ELF-1 (cell line): ENCODE measurements around the gene BRD7.

Experiments used
- DNase-seq: peaks from one replicate; pipeline ENCODE4 v3.0.0-alpha.2; 2016; ENCODE audit warnings: low read depth, low spot score

BRD7 gene

DNA sequence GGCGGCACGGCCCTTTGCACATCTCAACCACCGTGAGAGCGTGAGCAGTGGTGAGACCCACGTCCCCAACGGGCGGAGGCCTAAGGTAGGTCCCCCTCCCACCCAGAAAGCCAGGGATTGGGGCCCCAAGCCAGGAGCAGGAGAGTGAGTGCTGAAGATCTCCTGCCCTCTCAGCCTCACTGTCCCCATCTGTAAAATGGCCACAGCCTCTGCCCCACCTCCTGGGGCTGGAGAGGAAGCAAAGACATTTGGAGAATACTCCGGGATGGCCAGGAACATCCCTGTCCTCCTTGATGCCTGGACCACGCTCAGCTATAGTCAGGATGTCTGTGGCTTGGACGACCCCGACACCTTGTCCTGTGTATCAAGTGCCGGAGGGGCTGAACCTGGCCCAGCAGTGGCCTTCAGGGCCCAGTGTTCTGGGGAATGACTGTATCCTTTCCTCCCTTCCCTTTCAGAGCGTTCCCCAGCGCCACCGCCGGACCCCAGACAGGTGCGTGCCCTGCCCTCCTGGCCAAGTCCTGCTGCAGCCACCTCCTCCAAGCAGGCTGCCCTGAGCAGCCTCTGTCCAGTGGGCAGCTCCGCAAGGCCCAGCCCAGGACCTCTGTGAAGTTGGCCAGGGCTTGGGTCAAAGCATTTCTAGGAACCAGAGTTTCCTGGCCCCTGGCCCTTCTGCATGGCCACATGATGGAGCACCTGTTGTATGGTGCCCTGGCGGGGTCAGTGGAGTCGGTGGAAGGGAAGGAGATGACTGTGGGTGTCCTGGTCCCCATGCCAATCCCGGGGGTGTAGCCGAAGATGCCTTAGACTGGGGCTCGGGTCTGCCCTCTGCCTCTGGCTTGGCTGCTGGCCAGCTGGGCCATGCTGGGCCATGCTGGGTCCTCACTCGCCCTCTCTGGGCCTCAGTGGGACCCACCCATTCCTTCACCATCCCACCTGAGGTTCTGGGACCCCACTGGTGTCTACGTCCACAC, 64.0 kb downstream of the BRD7 start:
- DNase-seq: no peak

- no peak for DNase-seq
Measured at GRCh38 chr16:50303605-50304466, 65.0 kb downstream of the BRD7 start.

- no peak for DNase-seq
Measured at GRCh38 chr16:50303041-50303604, 65.7 kb downstream of the BRD7 start.

- no peak for DNase-seq
Measured at GRCh38 chr16:50302472-50303005, 66.2 kb downstream of the BRD7 start.

GRCh38 chr16:50301626-50302471, 66.9 kb downstream of the BRD7 start:
- peak; percentile 39 for DNase-seq

GRCh38 chr16:50300942-50301625, 67.7 kb downstream of the BRD7 start:
- no peak for DNase-seq

GRCh38 chr16:50299508-50300105, 69.2 kb downstream of the BRD7 start:
- DNase-seq: no peak

GRCh38 chr16:50298591-50299507, 69.9 kb downstream of the BRD7 start:
- no peak for DNase-seq

DNA sequence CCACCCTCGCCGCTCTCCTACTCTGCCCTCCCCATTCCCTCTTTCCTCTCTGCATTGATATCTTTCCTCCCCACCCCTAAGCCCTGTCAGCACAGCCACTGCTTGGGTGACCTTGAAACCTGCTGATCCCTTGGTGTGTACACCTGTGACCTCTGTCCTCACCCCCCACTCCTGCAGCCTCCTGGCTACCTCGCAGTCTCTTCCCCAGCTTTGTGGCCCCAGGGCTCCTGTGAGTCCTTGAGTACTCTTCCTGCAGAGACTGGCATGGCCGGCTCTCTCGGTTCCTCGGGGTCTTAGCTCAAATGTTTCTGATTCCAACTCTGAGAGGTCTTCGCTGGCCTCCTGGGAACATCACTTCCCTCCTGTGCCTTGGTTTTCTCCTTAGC, 70.7 kb downstream of the BRD7 start:
- DNase-seq: no peak

DNA sequence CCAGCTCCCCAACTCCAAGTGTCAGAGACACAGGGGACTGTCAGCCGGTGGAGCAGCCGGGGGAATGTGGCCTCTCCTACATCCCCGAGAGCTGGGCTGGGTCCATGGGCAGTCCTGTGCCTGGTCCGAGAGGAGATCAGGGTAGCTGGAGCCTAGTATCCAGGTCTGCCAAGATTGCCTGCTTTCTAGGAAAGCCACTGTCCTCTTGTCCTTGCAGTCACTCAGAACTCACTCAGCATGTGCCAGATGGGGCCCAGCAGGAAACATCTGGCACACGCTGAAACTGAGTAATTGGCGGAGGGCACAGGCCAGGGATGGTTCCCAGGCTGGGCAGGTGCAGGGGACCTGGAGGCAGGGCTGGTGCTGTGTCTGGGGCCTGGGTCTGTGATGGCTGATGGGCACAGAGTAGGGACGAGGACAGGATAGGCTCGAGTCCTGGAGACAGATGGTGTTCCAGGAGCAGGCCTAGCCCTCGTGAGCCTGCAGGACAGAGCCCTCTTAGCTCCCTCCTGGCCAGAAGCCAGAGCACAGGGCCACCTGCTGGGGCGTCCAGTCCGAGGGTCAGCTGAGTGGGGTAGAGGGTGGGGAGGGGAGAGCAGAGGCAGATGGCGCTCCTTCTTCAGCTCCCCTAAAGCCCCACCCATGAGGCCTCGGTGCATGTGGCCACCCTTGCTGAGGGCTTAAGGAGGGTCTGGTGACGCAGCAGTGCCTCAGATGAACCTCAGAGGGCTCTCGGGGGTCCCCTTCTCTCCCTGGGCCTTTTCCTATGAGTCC, 71.3 kb downstream of the BRD7 start:
- DNase-seq: no peak

DNA sequence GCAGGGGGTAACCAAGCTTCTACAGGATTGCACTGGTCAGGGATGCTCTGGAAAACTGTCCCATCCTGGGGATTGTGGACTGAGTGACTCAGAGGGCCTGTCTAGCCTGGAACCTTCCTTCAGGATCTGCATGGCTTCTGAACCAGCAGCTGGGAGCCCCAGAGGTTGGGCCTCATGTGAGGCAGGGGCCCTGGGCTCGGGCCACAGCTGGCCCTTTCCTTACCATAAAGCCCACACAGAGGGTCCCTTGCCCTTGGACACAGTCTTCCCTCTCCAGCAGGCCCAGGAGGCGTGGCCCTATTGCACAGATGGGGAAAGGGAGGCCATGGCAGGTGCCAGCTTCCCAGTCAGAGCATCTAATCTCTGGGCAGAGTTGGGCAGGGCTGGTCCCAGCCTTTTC, 72.0 kb downstream of the BRD7 start:
- no peak for DNase-seq

DNA sequence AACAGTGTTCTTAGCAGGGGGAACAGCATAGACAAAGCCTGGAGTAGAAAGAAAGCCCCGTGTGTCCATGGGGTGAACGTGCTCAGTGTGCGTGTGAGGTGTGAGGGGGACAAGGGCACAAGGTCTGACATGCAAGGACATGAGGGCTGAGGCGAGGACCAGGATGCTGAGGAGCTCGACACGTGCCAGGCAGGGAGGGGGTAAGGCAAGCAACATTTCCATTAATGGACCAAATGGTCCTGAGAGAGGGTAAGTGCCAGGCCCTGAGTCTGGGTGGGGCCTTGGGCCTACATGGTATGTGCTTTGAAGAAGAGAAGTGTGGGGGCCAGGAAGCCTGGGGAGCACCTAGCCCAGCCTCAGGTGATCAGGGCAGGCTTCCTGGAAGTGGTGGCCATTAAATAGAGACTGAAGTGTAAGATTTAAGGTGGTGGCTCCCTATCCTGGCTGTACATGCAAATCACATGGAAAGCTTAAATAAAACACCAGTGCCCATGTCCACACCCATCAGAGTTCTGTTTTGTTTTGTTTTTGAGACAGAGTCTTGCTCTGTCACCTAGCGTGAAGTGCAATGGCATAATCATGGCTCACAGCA, 73.2 kb downstream of the BRD7 start:
- DNase-seq: no peak

DNA sequence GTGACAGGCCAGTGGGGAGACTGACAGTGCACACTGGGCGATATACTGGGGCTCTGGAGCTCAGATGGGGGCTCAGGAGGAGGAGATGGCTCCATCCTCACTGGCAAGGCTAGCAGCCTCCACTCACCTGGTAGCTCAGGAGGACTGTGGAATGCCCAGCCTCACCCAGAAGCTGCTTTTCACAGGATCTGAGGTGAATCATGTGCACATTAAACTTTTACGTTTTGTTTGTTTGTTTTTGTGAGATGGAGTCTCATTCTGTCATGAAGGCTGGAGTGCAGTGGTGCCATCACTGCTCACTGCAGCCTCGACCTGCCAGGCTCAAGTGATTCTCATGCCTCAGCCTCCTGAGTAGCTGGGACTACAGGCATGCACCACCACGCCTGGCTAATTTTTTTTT, 73.8 kb downstream of the BRD7 start:
- no peak for DNase-seq

DNA sequence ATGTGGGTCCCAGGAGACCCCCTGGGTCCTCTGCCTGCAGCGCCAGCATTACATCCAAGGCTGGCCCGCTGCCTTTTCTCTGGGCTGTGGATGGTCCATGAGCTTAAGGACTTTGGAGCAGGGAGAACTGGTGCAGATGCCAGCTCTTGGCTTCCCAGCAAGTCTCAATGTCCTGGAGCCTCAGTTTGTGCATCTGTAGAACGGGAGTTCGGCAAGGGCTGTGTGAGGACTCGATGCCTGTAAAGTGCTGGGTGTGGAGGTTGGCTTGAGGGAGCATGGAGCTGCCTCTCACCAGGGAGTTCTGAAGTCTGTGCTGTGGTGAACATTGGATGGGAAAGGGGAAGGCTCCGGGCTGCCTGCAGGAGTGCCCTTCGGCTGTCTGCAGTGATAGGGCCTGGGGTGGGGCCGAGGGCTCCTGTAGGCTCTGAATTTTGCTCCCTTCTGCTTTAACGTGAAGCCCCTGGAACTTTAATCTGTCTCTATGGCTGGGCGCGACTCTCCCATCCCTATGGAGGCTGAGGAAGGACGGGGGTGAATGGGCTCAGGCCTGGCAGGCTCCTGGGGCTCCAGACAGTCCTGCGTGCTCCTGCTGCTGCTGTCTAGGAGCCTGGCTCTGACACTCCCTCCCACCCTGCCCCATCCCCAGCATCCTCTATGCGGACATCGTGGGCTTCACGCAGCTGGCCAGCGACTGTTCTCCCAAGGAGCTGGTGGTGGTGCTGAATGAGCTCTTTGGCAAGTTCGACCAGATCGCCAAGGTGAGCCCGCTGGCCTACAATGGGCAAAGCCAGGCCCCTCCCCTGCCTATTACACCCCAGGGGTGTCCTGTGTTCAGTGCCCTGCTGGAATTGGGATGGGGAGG, 74.6 kb downstream of the BRD7 start:
- DNase-seq: no peak

DNA sequence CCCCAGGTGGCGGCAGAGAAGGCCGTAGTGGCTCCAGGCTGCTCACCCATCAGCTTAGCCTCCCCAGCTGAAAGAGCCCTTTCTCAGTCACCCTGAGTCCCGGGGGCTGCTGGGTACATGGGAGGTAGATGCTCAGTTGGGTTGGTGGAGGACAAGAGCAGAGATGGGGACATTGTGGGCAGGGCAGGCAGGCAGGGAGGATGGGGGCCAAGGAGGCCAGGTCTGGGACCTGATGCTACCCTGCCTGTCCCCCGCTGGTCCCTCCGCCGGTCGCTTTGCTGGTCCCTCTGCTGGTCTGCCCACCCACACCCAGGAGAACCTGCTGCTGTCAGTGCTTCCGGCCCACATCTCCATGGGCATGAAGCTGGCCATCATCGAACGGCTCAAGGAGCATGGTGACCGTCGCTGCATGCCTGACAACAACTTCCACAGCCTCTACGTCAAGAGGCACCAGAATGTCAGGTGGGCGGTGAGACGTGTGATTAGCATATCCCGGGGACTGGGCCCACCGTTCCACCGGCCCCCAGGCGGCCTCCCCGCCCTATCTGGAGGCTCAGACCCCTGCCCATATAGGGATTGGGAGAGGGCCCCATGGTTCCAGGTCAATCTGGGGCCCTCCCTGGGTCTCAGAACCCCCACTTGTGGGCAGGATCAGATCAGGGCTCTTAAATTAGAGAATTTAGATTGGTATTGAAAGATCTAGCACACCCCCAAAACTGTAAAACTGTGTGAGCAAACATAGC, 75.6 kb downstream of the BRD7 start:
- DNase-seq: no peak

GRCh38 chr16:50292566-50292948, 76.2 kb downstream of the BRD7 start:
- no peak for DNase-seq
